GM12878 (cell line): Measurements from ENCODE around the gene MEIS1. TPM values are rescaled to one million over a fixed set of nuclear protein-coding genes. Genes with fewer than 3 reads are reported as not detected.

Experiments
- ATAC-seq: fragments of 200-7000 bp; cut with Tn5 transposase; 3 replicates; pipeline ENCODE4 v1.9.1; 2020; ENCODE audit warnings: mild to moderate bottlenecking, moderate library complexity
- BruUV-seq: library from RNA; stranded (reverse); fragments of 400-500 nt; replicated peaks from 2 replicates; lab custom pipeline; 2021; lab: Mats Ljungman, UMichigan
- CTCF ChIA-PET: fragments of 300-600 bp; sonication (Branson Sonifier 250); formaldehyde crosslinking; extraction: SDS; loops from one replicate; lab custom pipeline; 2021; ENCODE audit warnings: inconsistent platforms; lab: Yijun Ruan, JAX
- POLR2A ChIA-PET: fragments of 350-600 bp; formaldehyde crosslinking; extraction: SDS; loops from one replicate; lab custom pipeline; 2021; ENCODE audit warnings: inconsistent platforms; lab: Charles Lee
- RAD21 ChIA-PET: fragments of 300-600 bp; sonication (Branson Sonifier 250); formaldehyde crosslinking; loops from one replicate; lab custom pipeline; 2023; ENCODE audit warnings: antibody characterized with exemption; ENCODE audit not compliant: unreplicated experiment; lab: Charles Lee
- SMC1A ChIA-PET: fragments of 300-600 bp; sonication (Branson Sonifier 250); formaldehyde crosslinking; loops from one replicate; lab custom pipeline; 2023; ENCODE audit not compliant: unreplicated experiment, uncharacterized antibody; lab: Charles Lee
- DNase-seq: peaks from one replicate; pipeline ENCODE4 v3.0.0-alpha.2; 2011; ENCODE audit warnings: low read depth, low spot score
- FAIRE-seq: peaks from 3 replicates; lab custom pipeline; 2011; peaks lifted over from hg19 to GRCh38; lab: Jason Lieb, UNC
- H2AFZ ChIP-seq: 2 replicates; pipeline ENCODE4 v1.6.0; 2011; ENCODE audit warnings: low read depth, low read length, control low read depth; ENCODE audit not compliant: control insufficient read depth
- H3K27ac ChIP-seq: 2 replicates; pipeline ENCODE4 v1.5.1; 2011; ENCODE audit warnings: control low read depth; ENCODE audit not compliant: control insufficient read depth, insufficient read depth
- H3K27me3 ChIP-seq, 2 experiments: replicated peaks in 1 of 2; 2 replicates each; pipeline versions ENCODE4 v1.6.0 to v1.6.1; 2011; ENCODE audit warnings: low read length in 1 of 2; ENCODE audit not compliant: control insufficient read depth in 2 of 2, insufficient read depth in 2 of 2
- H3K36me3 ChIP-seq, 2 experiments: 2 replicates each; pipeline ENCODE4 v1.5.1; 2011; ENCODE audit warnings: low read length in 1 of 2; ENCODE audit not compliant: control insufficient read depth in 2 of 2, insufficient read depth in 2 of 2
- H3K4me1 ChIP-seq: 2 replicates; pipeline ENCODE4 v1.6.1; 2011; ENCODE audit warnings: mild to moderate bottlenecking, low read length, moderate library complexity, mixed read lengths; ENCODE audit not compliant: control insufficient read depth, insufficient read depth
- H3K4me2 ChIP-seq: 2 replicates; pipeline ENCODE4 v1.6.0; 2011; ENCODE audit warnings: control low read depth; ENCODE audit not compliant: control insufficient read depth, insufficient read depth
- H3K4me3 ChIP-seq: fragments of 200-600 bp; sonication (generic); 2 replicates; pipeline ENCODE4 v1.5.1; 2016
- H3K79me2 ChIP-seq: 2 replicates; pipeline ENCODE4 v1.6.0; 2011; ENCODE audit warnings: low read length; ENCODE audit not compliant: control insufficient read depth, insufficient read depth
- H3K9ac ChIP-seq: 2 replicates; pipeline ENCODE4 v1.8.0; 2011; ENCODE audit warnings: low read length, control low read depth, mixed read lengths; ENCODE audit not compliant: control insufficient read depth, insufficient read depth
- H3K9me3 ChIP-seq: replicated peaks from 3 replicates; pipeline ENCODE4 v1.5.1; 2011; ENCODE audit warnings: mild to moderate bottlenecking, low read length; ENCODE audit not compliant: control insufficient read depth, insufficient read depth
- H4K20me1 ChIP-seq: 2 replicates; pipeline ENCODE4 v1.6.0; 2011; ENCODE audit not compliant: control insufficient read depth, insufficient read depth
- BCL11A ChIP-seq: IDR thresholded peaks from 2 replicates; pipeline ENCODE4 v1.6.1; 2011; ENCODE audit warnings: low read depth, low read length
- BCLAF1 ChIP-seq: fragments of 450-650 bp; IDR thresholded peaks from 2 replicates; pipeline ENCODE4 v1.6.1; 2017; ENCODE audit warnings: antibody characterized with exemption, mild to moderate bottlenecking, moderate library complexity
- BRCA1 ChIP-seq: IDR thresholded peaks from 2 replicates; pipeline ENCODE4 v1.6.1; 2011; ENCODE audit warnings: low read depth, low read length, improper control_type of control experiment
- ETV6 ChIP-seq, 2 experiments: fragments of 450-650 bp in 1 of 2; IDR thresholded peaks in 1 of 2; conservative IDR thresholded peaks in 1 of 2; 2 replicates each; pipeline ENCODE4 v1.6.1; 2014; ENCODE audit warnings: antibody characterized with exemption in 1 of 2, borderline replicate concordance in 1 of 2, low read depth in 1 of 2, mild to moderate bottlenecking in 1 of 2, moderate library complexity in 1 of 2
- IKZF2 ChIP-seq, 2 experiments: fragments of 450-650 bp; IDR thresholded peaks; 2 replicates each; pipeline ENCODE4 v1.6.1; 2017; ENCODE audit warnings: mild to moderate bottlenecking in 2 of 2, moderate library complexity in 2 of 2
- IRF4 ChIP-seq: IDR thresholded peaks from 2 replicates; pipeline ENCODE4 v1.6.1; 2011; ENCODE audit warnings: low read depth, low read length
- KAT2A ChIP-seq: conservative IDR thresholded peaks from 2 replicates; pipeline ENCODE4 v1.6.1; 2011; ENCODE audit warnings: low read depth, low read length; ENCODE audit not compliant: control insufficient read depth
- MTA3 ChIP-seq: IDR thresholded peaks from 2 replicates; pipeline ENCODE4 v1.6.1; 2012; ENCODE audit warnings: low read length, inconsistent platforms, borderline replicate concordance
- MXI1 ChIP-seq: fragments of 150-350 bp; IDR thresholded peaks from 2 replicates; pipeline ENCODE4 v1.6.1; 2011; ENCODE audit warnings: low read depth, mild to moderate bottlenecking, inconsistent platforms, low read length, improper control_type of control experiment
- TARDBP ChIP-seq: IDR thresholded peaks from 2 replicates; pipeline ENCODE4 v1.6.1; 2016; ENCODE audit warnings: borderline replicate concordance
- YY1 ChIP-seq: IDR thresholded peaks from 2 replicates; pipeline ENCODE4 v1.6.1; 2011; ENCODE audit warnings: low read depth, mild to moderate bottlenecking, low read length
- ZNF217 ChIP-seq: fragments of 450-650 bp; IDR thresholded peaks from 2 replicates; pipeline ENCODE4 v1.6.1; 2017; ENCODE audit warnings: antibody characterized with exemption, mild to moderate bottlenecking
- WGBS: methylation state at CpG from one replicate; pipeline ENCODE4 v1.1.6; 2016; ENCODE audit warnings: low lambda C conversion rate; ENCODE audit not compliant: insufficient replicate concordance, insufficient coverage; ENCODE audit errors: missing lambda C conversion rate; 5-methylcytosine and 5-hydroxymethylcytosine counted together
- in situ Hi-C: fragments of 300-500 bp; cut with MboI; formaldehyde crosslinking; loops from 9 replicates; pipeline ENCODE4 v1.14.3; 2018; ENCODE audit warnings: mixed read lengths
- intact Hi-C: fragments of 100-400 bp; cut with micrococcal nuclease; formaldehyde crosslinking; loops from one replicate; pipeline ENCODE4 v1.14.2; 2022; ENCODE audit not compliant: unreplicated experiment
- polyA plus RNA-seq, 11 experiments: library from polyadenylated mRNA; depleted of rRNA in 4 of 11; unstranded in 6 of 11; stranded (reverse) in 5 of 11; fragments of >200 nt; fragmentation: Nextera tagmentation in 4 of 11; fragmentation: Illumina TruSeq in 1 of 11; extraction: Ambion mirVana in 4 of 11; extraction: Trizol in 1 of 11; gene quantifications; 1 replicate in 1 of 11; 2 replicates in 10 of 11; pipeline versions ENCODE4 v1.2.1 to v1.2.3, GENCODE V29; 2011 to 2016; ENCODE audit warnings: inconsistent platforms in 2 of 11, missing spikeins in 2 of 11, low read depth in 1 of 11
- total RNA-seq, 4 experiments: library from RNA; depleted of rRNA in 3 of 4; stranded (reverse); fragments of >200 nt in 3 of 4; fragmentation: Illumina TruSeq in 1 of 4; extraction: Trizol in 1 of 4; gene quantifications; 2 replicates each; pipeline versions ENCODE4 v1.2.1 to v1.2.3, GENCODE V29; 2013 to 2021

Gene MEIS1
- total and polyA plus RNA-seq, 10 of the 15 experiments (the other 5 are each of a cell fraction or from before 2014, with no cell fraction given), result 0.04 to 0.31 (median 0.14) TPM; not detected in 6

- DNase-seq (no peak), FAIRE-seq (no peak), ATAC-seq (no peak)
- H2AFZ ChIP-seq, result no peak overlapping the region
- in situ Hi-C loops (no loop called here), intact Hi-C loops (no loop called here)
- H4K20me1 ChIP-seq, result no peaks in the 10 kb centered on the region
- TF ChIP-seq BCL11A (no peak), BRCA1 (no peak), YY1 (no peak)
- H3K4me3 ChIP-seq, result no peak overlapping the region
- no peaks in the 10 kb centered on the region for H3K36me3 ChIP-seq
- SMC1A ChIA-PET, result no interaction called here
- no TSS peak for BruUV-seq
- POLR2A ChIA-PET, result no interaction called here
- H3K4me1 ChIP-seq, result no peaks in the 10 kb centered on the region
- H3K27ac ChIP-seq, result no peak overlapping the region
- RAD21 ChIA-PET, result no interaction called here
- H3K27me3 ChIP-seq, result no peaks in the 10 kb centered on the region
- no peak overlapping the region for H3K9ac ChIP-seq
- H3K9me3 ChIP-seq, result no peaks in the 10 kb centered on the region
- CTCF ChIA-PET, result no interaction called here
- no peaks in the 10 kb centered on the region for H3K79me2 ChIP-seq
- no peak overlapping the region for H3K4me2 ChIP-seq
These were observed 167.4 kb downstream of the MEIS1 start for GRCh38 chr2:66602341-66602740.

- H3K27me3 ChIP-seq, result no peaks in the 10 kb centered on the region
- no peaks in the 10 kb centered on the region for H4K20me1 ChIP-seq
- H3K36me3 ChIP-seq, result no peaks in the 10 kb centered on the region
- DNase-seq (no peak), ATAC-seq (no peak), FAIRE-seq (no peak)
- TF ChIP-seq KAT2A (no peak), ZNF217 (no peak), MTA3 (no peak), ETV6 (conservative IDR thresholded peaks at IDR 0.05 in 1 of 2, IDR thresholded peaks at IDR 0.05 in 1 of 2; ENCODE audit: borderline replicate concordance in 1 of 2, low read depth in 1 of 2) (no peak), IKZF2 (IDR thresholded peaks at IDR 0.05) (no peak), MXI1 (no peak), TARDBP (no peak), BCLAF1 (no peak), IRF4 (no peak)
- H3K79me2 ChIP-seq, result no peaks in the 10 kb centered on the region
- H3K27ac ChIP-seq, result no peak overlapping the region
- intact Hi-C loops (no loop called here), in situ Hi-C loops (no loop called here)
- SMC1A ChIA-PET, result no interaction called here
- H2AFZ ChIP-seq, result no peak overlapping the region
- no peaks in the 10 kb centered on the region for H3K9me3 ChIP-seq
- H3K9ac ChIP-seq, result no peak overlapping the region
- H3K4me2 ChIP-seq, result no peak overlapping the region
- CTCF ChIA-PET, result no interaction called here
- RAD21 ChIA-PET, result no interaction called here
- no peaks in the 10 kb centered on the region for H3K4me1 ChIP-seq
- 28% methylated on average over 2 of the region's 2 CpGs for WGBS
- POLR2A ChIA-PET, result no interaction called here
- H3K4me3 ChIP-seq, result no peak overlapping the region
- no TSS peak for BruUV-seq
These were observed 169.4 kb downstream of the MEIS1 start for GRCh38 chr2:66604326-66604725.
